SK-N-SH (cell line): Measurements from ENCODE around the gene SUPT20H. TPM values are rescaled to one million over a fixed set of nuclear protein-coding genes. Genes with fewer than 3 reads are reported as not detected.

ENCODE experiments used
- CTCF ChIA-PET: fragments of 300-600, 350-600 bp; formaldehyde crosslinking; extraction: SDS; loops from one replicate; lab custom pipeline; 2021; lab: Yijun Ruan, JAX
- POLR2A ChIA-PET: fragments of 350-600 bp; sonication (Branson Sonifier 250); formaldehyde crosslinking; extraction: SDS; loops from one replicate; lab custom pipeline; 2020; ENCODE audit warnings: antibody characterized with exemption, inconsistent platforms; lab: Yijun Ruan, JAX
- DNase-seq: peaks from one replicate; pipeline ENCODE4 v3.0.0; 2012
- H2AFZ ChIP-seq: fragments of 200-600 bp; sonication (generic); 2 replicates; pipeline ENCODE4 v1.8.1; 2016; ENCODE audit warnings: antibody characterized with exemption, mild to moderate bottlenecking, low read depth
- H3F3A ChIP-seq: fragments of 200-600 bp; sonication (generic); replicated peaks from 2 replicates; pipeline ENCODE3; 2016; ENCODE audit warnings: antibody characterized with exemption, mild to moderate bottlenecking; ENCODE audit not compliant: insufficient read depth
- H3K27ac ChIP-seq, 2 experiments: fragments of 200-500 bp in 1 of 2; fragments of 200-600 bp in 1 of 2; sonication (Bioruptor generic) in 1 of 2; sonication (generic), shearing (Covaris generic) in 1 of 2; 2 replicates each; pipeline versions ENCODE4 v1.5.1 to v1.6.1; 2014 to 2016; ENCODE audit warnings: low read depth in 2 of 2, inconsistent platforms in 1 of 2, low read length in 1 of 2, mild to moderate bottlenecking in 1 of 2, mixed read lengths in 1 of 2
- H3K27me3 ChIP-seq: fragments of 200-600 bp; sonication (generic), shearing (Covaris generic); 2 replicates; pipeline ENCODE4 v1.6.1; 2016; ENCODE audit warnings: mixed run types; ENCODE audit not compliant: insufficient read depth
- H3K36me3 ChIP-seq, 2 experiments: fragments of 200-500 bp in 1 of 2; fragments of 200-600 bp in 1 of 2; sonication (Bioruptor generic) in 1 of 2; sonication (generic) in 1 of 2; replicated peaks in 1 of 2; 2 replicates each; pipeline versions ENCODE3 to v1.5.1; 2014 to 2016; ENCODE audit warnings: low read length in 1 of 2, mild to moderate bottlenecking in 1 of 2; ENCODE audit not compliant: insufficient read depth in 2 of 2, control insufficient read depth in 1 of 2
- H3K4me1 ChIP-seq, 2 experiments: fragments of 200-500 bp in 1 of 2; fragments of 200-600 bp in 1 of 2; sonication (Bioruptor generic) in 1 of 2; sonication (generic), shearing (Covaris generic) in 1 of 2; 2 replicates each; pipeline versions ENCODE4 v1.5.1 to v1.6.1; 2014 to 2016; ENCODE audit warnings: low read depth in 1 of 2, low read length in 1 of 2, mixed run types in 1 of 2; ENCODE audit not compliant: insufficient read depth in 2 of 2, control insufficient read depth in 1 of 2
- H3K4me2 ChIP-seq: fragments of 200-600 bp; sonication (generic), shearing (Covaris generic); 2 replicates; pipeline ENCODE4 v1.6.1; 2017; ENCODE audit warnings: mixed run types
- H3K4me3 ChIP-seq, 2 experiments: fragments of 200-500 bp in 1 of 2; fragments of 200-600 bp in 1 of 2; sonication (Bioruptor generic) in 1 of 2; sonication (generic), shearing (Covaris generic) in 1 of 2; 2 replicates each; pipeline versions ENCODE4 v1.5.1 to v1.8.1; 2014 to 2016; ENCODE audit warnings: low read depth in 2 of 2, inconsistent platforms in 1 of 2, low read length in 1 of 2, mild to moderate bottlenecking in 1 of 2, mixed read lengths in 1 of 2, moderate library complexity in 1 of 2
- H3K79me2 ChIP-seq: fragments of 200-600 bp; sonication (generic); 2 replicates; pipeline ENCODE4 v1.8.1; 2017; ENCODE audit warnings: mild to moderate bottlenecking; ENCODE audit not compliant: insufficient read depth
- H3K9ac ChIP-seq: fragments of 200-600 bp; sonication (generic); 2 replicates; pipeline ENCODE4 v1.6.1; 2017; ENCODE audit warnings: mixed run types
- H3K9me2 ChIP-seq: fragments of 200-600 bp; sonication (generic); 2 replicates; pipeline ENCODE4 v1.6.1; 2017; ENCODE audit warnings: mixed run types
- H3K9me3 ChIP-seq: fragments of 200-600 bp; sonication (generic); 2 replicates; pipeline ENCODE4 v1.6.1; 2017; ENCODE audit warnings: mixed run types, mild to moderate bottlenecking, moderate library complexity
- H4K20me1 ChIP-seq: fragments of 200-600 bp; sonication (generic); 2 replicates; pipeline ENCODE4 v1.6.1; 2017; ENCODE audit warnings: mild to moderate bottlenecking, mixed run types; ENCODE audit not compliant: insufficient read depth
- EP300 ChIP-seq, 2 experiments: IDR thresholded peaks; 2 replicates each; pipeline versions ENCODE4 v1.4.0 to v1.6.1; 2012; ENCODE audit warnings: borderline replicate concordance in 1 of 2, low read depth in 1 of 2, low read length in 1 of 2
- MAX ChIP-seq: IDR thresholded peaks from 2 replicates; pipeline ENCODE4 v1.4.0; 2012; ENCODE audit warnings: low read depth
- SMC3 ChIP-seq: IDR thresholded peaks from 2 replicates; pipeline ENCODE4 v1.6.1; 2012; ENCODE audit warnings: low read depth, low read length, improper control_type of control experiment
- WGBS: methylation state at CpG from one replicate; pipeline ENCODE4 v1.1.6; 2017; ENCODE audit warnings: low lambda C conversion rate; 5-methylcytosine and 5-hydroxymethylcytosine counted together
- polyA plus RNA-seq, 3 experiments: library from polyadenylated mRNA; depleted of rRNA; stranded (reverse); fragments of >200 nt; gene quantifications; 2 replicates each; pipeline ENCODE4 v1.2.3, GENCODE V29; 2012

The SUPT20H gene
- polyA plus RNA-seq, 1 of the 3 experiments (the other 2 are of a cell fraction): 39.4 TPM

DNA sequence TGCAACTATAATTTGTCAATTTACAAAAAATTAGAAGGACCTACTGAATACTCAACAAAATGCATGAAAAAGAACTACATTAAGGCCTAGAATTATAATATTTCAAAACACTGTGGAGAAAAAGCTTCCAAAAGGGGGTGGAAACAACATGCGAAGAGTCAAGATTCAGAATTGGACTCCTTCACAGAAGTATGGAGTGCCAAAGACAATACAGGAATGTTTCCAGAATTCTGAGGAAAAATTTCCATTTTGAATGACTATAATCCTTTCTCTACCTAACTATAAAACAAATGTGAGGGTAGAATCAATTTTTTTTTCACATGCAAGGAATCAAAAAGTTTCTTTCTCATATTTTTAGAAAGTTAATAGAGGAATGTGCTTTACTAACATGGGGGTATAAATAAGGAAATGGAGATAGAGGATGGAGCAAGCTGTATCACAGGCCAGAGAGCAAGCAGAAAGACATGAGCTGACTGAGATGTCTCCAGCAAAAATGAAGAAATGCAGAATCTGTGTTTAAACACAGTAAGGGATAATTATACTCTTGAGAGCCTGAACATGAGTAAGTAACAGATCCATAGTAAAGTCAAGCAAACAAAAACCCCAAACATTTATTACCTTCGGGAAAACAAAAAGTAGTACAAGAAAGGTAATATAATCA lies 99.9 kb downstream of the SUPT20H start:
- ChIA-PET CTCF (interaction anchor here (1.0 to 1.5 kb wide), 4 partner anchors 10 to 224 kb away, joined by 3 to 4 read pairs (median 3); no protein-coding TSS in a partner anchor), POLR2A (no interaction called here)
- no peak overlapping the region for H3K4me2 ChIP-seq
- H3K27me3 ChIP-seq: no peaks in the 10 kb centered on the region
- no peaks in the 10 kb centered on the region for H3F3A ChIP-seq
- H3K79me2 ChIP-seq: no peaks in the 10 kb centered on the region
- H3K4me3 ChIP-seq: no peak overlapping the region
- TF ChIP-seq EP300 (IDR thresholded peaks at IDR 0.05; ENCODE audit: borderline replicate concordance in 1 of 2, low read depth in 1 of 2, low read length in 1 of 2): no peak
- no peak for TF ChIP-seq SMC3
- no peak for TF ChIP-seq MAX
- WGBS: 97% methylated on average over 2 of the region's 2 CpGs
- H3K4me1 ChIP-seq: no peaks in the 10 kb centered on the region; a peak in 1 of 4 replicates
- H3K9me2 ChIP-seq: no peaks in the 10 kb centered on the region
- H3K36me3 ChIP-seq: peaks cover 33 to 70% of the 10 kb centered on the region in 2 experiments
- no peak for DNase-seq
- H4K20me1 ChIP-seq: no peaks in the 10 kb centered on the region
- no peaks in the 10 kb centered on the region for H3K9me3 ChIP-seq
- no peak overlapping the region for H2AFZ ChIP-seq
- no peak overlapping the region for H3K27ac ChIP-seq
- no peak overlapping the region for H3K9ac ChIP-seq

Other genes with a start within 250 kb of the SUPT20H start
- 4.1 and 5.0 TPM in 2 replicates for gene RFXAP, start 240.5 kb downstream of the SUPT20H start, polyA plus RNA-seq (2012; rRNA removed)
- 3.1 and 4.0 TPM in 2 replicates for gene SMAD9, start 139.4 kb downstream of the SUPT20H start, polyA plus RNA-seq (2012; rRNA removed)
- 24.2 and 30.4 TPM in 2 replicates for gene ALG5, start 60.3 kb downstream of the SUPT20H start, polyA plus RNA-seq (2012; rRNA removed)
- 29.0 TPM in 2 replicates for gene EXOSC8, start 58.9 kb downstream of the SUPT20H start, polyA plus RNA-seq (2012; rRNA removed)
- not detected in 2 replicates for gene CSNK1A1L, start 46.0 kb upstream of the SUPT20H start, polyA plus RNA-seq (2012; rRNA removed)